Measurements from ENCODE around the gene PER3.

Gene PER3

DNA sequence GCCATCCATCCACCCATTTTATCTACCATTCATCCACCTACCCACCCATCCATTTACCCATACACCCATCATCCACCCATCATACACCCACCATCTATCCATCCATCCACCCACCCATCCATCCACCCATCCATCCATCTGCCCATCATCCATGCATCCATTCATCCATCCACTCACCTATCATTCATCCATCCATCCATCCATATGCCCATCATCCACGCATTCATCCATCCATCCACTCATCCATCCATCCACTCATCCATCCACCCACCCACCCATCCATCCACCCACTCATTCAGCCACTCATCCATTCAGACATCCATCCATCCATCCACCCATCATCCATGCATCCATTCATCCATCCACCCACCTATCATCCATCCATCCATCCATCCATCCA, 100.7 kb downstream of the PER3 start:
- no peak for DNase-seq (ENCODE audit: low spot score)
- no peaks in the 10 kb centered on the region for H3K36me3 Mint-ChIP-seq (ENCODE audit: low read depth)
- peaks cover 19% of the 10 kb centered on the region for H3K27me3 Mint-ChIP-seq (ENCODE audit: low read depth)
- no peak overlapping the region for H3K4me3 Mint-ChIP-seq
- no peak overlapping the region for H3K27ac Mint-ChIP-seq
- no peaks in the 10 kb centered on the region for H3K9me3 Mint-ChIP-seq
- no peaks in the 10 kb centered on the region for H3K4me1 Mint-ChIP-seq (ENCODE audit: low read depth)

DNA sequence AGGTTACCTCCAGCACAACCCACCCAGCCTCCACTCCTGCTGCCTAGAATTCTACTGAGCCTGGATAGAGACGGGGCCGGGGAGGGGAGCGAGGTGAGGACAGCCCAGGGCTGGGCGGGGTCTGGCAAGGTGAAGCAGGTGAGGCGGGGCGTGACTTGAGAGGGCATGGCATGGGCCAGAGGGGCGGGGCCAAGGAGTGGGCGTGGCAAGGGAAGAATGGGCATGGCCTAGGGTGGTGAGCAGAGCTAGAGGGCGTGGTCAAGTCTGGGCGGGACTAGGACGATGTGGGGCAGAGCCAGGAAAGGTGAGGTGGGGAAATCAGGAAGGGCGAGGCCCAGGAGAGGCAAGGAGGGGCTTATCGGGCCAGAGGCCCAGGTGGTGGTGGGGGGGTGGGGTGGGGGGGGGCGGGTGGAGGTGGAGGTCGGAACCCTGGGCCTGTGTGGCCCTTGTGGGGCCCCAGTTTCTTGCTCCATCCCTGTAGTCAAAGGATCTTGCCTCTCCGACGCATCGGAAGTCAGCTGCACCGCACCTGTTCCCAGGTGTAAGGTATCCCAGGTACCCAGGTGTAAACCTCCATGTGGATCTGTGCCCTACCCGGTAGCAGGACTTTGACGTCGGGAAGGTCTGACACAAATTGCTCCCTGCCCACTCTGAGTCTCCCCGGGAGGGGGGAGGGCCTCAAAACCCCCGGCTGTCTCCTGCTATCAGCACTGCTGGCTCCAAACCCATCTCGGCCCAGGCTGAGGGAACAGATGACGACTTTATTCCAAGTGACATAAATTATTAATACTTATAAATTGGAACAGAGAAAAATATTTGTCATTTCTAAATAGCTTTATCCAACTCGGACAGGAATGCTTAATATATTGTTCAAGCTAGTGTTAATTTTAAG, 101.7 kb downstream of the PER3 start:
- no peak overlapping the region for H3K4me3 Mint-ChIP-seq
- H3K27ac Mint-ChIP-seq: no peak overlapping the region
- peaks cover 23% of the 10 kb centered on the region for H3K27me3 Mint-ChIP-seq (ENCODE audit: low read depth)
- no peak for DNase-seq (ENCODE audit: low spot score)
- H3K9me3 Mint-ChIP-seq: no peaks in the 10 kb centered on the region
- no peaks in the 10 kb centered on the region for H3K36me3 Mint-ChIP-seq (ENCODE audit: low read depth)
- no peaks in the 10 kb centered on the region for H3K4me1 Mint-ChIP-seq (ENCODE audit: low read depth)

- Mint-ChIP-seq H3K4me3 (no peak overlapping the region), H3K36me3 (ENCODE audit: low read depth) (no peaks in the 10 kb centered on the region), H3K4me1 (ENCODE audit: low read depth) (no peaks in the 10 kb centered on the region), H3K27ac (no peak overlapping the region), H3K27me3 (ENCODE audit: low read depth) (peaks cover 23% of the 10 kb centered on the region), H3K9me3 (no peaks in the 10 kb centered on the region)
- DNase-seq (ENCODE audit: low spot score): no peak
Observed at GRCh38 chr1:7886405-7886745, 102.3 kb downstream of the PER3 start.

GRCh38 chr1:7888248-7889081, 104.4 kb downstream of the PER3 start:
- no peak overlapping the region for H3K27ac Mint-ChIP-seq
- DNase-seq (ENCODE audit: low spot score): no peak
- H3K27me3 Mint-ChIP-seq (ENCODE audit: low read depth): peaks cover 23% of the 10 kb centered on the region
- no peaks in the 10 kb centered on the region for H3K4me1 Mint-ChIP-seq (ENCODE audit: low read depth)
- H3K9me3 Mint-ChIP-seq: no peaks in the 10 kb centered on the region
- no peak overlapping the region for H3K4me3 Mint-ChIP-seq
- no peaks in the 10 kb centered on the region for H3K36me3 Mint-ChIP-seq (ENCODE audit: low read depth)

- H3K36me3 Mint-ChIP-seq (ENCODE audit: low read depth): no peaks in the 10 kb centered on the region
- H3K9me3 Mint-ChIP-seq: no peaks in the 10 kb centered on the region
- H3K27me3 Mint-ChIP-seq (ENCODE audit: low read depth): peaks cover 14% of the 10 kb centered on the region
- no peak overlapping the region for H3K27ac Mint-ChIP-seq
- DNase-seq (ENCODE audit: low spot score): no peak
- H3K4me3 Mint-ChIP-seq: no peak overlapping the region
- H3K4me1 Mint-ChIP-seq (ENCODE audit: low read depth): no peaks in the 10 kb centered on the region
Observed at GRCh38 chr1:7890853-7891252, 106.8 kb downstream of the PER3 start.

DNA sequence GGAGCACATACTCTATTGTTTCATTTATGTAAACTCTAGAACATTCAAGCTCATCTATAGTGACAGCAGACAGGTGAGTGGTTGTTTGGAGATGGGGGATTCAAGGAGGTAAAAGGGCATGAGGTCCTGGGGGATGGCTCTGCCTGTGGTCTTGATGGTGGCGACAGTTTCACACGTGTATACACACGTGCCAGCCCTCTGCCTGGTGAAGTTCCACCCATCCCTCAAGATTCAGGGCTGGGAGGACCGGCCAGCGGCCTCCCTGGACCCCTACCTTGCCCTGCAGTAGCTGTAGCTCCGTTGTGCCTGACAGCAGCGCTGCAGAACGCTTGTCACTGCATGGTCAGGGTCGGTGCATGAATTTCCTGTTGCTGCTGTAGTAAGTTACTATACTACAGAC, 107.7 kb downstream of the PER3 start:
- no peak for DNase-seq (ENCODE audit: low spot score)
- Mint-ChIP-seq H3K4me3 (no peak overlapping the region), H3K27ac (no peak overlapping the region), H3K4me1 (ENCODE audit: low read depth) (no peaks in the 10 kb centered on the region), H3K9me3 (no peaks in the 10 kb centered on the region), H3K36me3 (ENCODE audit: low read depth) (no peaks in the 10 kb centered on the region), H3K27me3 (ENCODE audit: low read depth) (peaks cover 10% of the 10 kb centered on the region)

DNA sequence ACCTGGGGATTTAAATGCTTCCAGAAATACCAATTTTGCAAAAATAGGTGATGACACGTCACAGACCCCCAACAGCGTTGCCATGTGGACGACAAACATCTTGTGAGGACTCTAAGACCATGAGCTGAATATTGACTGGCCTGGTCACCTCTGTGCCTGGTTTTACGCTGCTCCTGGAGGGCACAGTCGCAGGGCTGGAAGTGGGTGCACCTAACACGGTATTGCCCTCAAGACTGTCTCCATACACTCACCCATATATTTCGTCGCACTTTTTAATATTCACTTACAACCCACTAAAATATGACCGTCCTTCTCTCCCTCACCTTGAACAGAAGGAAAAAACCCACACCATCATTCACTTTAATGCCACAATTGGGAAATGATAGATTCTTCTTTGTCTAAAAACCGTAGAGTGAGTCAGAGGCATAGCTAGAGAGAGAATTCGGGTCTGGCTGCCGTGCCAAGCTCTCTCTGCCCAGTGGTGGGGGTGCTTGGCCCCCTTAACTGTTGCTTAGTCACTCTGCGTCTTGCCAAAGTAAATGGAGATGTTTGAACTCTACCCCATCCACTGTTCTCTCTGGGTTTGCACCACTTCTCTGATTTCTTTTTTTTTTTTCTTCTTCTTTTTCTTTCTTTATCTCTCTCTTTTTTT, 109.6 kb downstream of the PER3 start:
- DNase-seq (ENCODE audit: low spot score): no peak
- Mint-ChIP-seq H3K4me3 (no peak overlapping the region), H3K4me1 (ENCODE audit: low read depth) (no peaks in the 10 kb centered on the region), H3K36me3 (ENCODE audit: low read depth) (no peaks in the 10 kb centered on the region), H3K9me3 (no peaks in the 10 kb centered on the region), H3K27me3 (ENCODE audit: low read depth) (peaks cover 8% of the 10 kb centered on the region), H3K27ac (no peak overlapping the region)

Data from T-helper 2 cell treated with Interferon-gamma antibody and Interleukin-4, amounts not matched to agents 5 μg/mL and 100 μg/mL, for 36 hours (primary cell).